IMR-90 (cell line): ENCODE data around the gene AKAP13. TPM values are rescaled to one million over a fixed set of nuclear protein-coding genes. Genes with fewer than 3 reads are reported as not detected.
"Not testable (repeated sequence)": the region's sequence is repeated elsewhere in the genome, so short reads cannot be mapped to it uniquely, and the experiment has no call there.

Source experiments
- ATAC-seq: fragments of 200-7000 bp; cut with Tn5 transposase; 2 replicates; pipeline ENCODE4 v1.9.1; 2020; ENCODE audit warnings: low read depth, mild to moderate bottlenecking, moderate library complexity
- BruUV-seq: library from RNA; stranded (reverse); fragments of 400-500 nt; replicated peaks from 2 replicates; lab custom pipeline; 2021; lab: Mats Ljungman, UMichigan
- CTCF ChIA-PET: fragments of 300-600 bp; formaldehyde crosslinking; extraction: SDS; loops from one replicate; lab custom pipeline; 2021; ENCODE audit warnings: antibody characterized with exemption; lab: Yijun Ruan, JAX
- POLR2A ChIA-PET: fragments of 300-600 bp; sonication (Branson Sonifier 250); formaldehyde crosslinking; loops from one replicate; lab custom pipeline; 2022; ENCODE audit warnings: antibody characterized with exemption; ENCODE audit not compliant: unreplicated experiment; lab: Charles Lee
- DNase-seq: peaks from one replicate; pipeline ENCODE4 v3.0.0; 2013
- H2AFZ ChIP-seq: replicated peaks from 2 replicates; pipeline ENCODE3; 2013; ENCODE audit warnings: low read length, mild to moderate bottlenecking; ENCODE audit not compliant: poor library complexity
- H2AK5ac ChIP-seq: 2 replicates; pipeline ENCODE4 v1.6.1; 2013; ENCODE audit warnings: low read depth, low read length, inconsistent platforms
- H2AK9ac ChIP-seq: replicated peaks from 2 replicates; pipeline ENCODE3; 2013; ENCODE audit warnings: mild to moderate bottlenecking, low read depth, low read length, moderate library complexity; ENCODE audit not compliant: poor library complexity
- H2BK120ac ChIP-seq: 2 replicates; pipeline ENCODE4 v1.6.1; 2013; ENCODE audit warnings: low read depth, low read length, inconsistent platforms
- H2BK15ac ChIP-seq: 3 replicates; pipeline ENCODE4 v1.6.1; 2013; ENCODE audit warnings: low read depth, low read length, inconsistent platforms
- H2BK20ac ChIP-seq: 2 replicates; pipeline ENCODE4 v1.6.1; 2013; ENCODE audit warnings: low read depth, mild to moderate bottlenecking, inconsistent platforms, low read length, moderate library complexity
- H2BK5ac ChIP-seq: 2 replicates; pipeline ENCODE4 v1.6.1; 2013; ENCODE audit warnings: mild to moderate bottlenecking, low read depth, low read length, inconsistent platforms; ENCODE audit not compliant: poor library complexity, severe bottlenecking
- H3K14ac ChIP-seq: replicated peaks from 2 replicates; pipeline ENCODE4 v1.6.1; 2013; ENCODE audit warnings: low read depth, low read length, inconsistent platforms
- H3K18ac ChIP-seq: 2 replicates; pipeline ENCODE4 v1.6.1; 2013; ENCODE audit warnings: low read depth, low read length, control low read depth
- H3K23ac ChIP-seq: 2 replicates; pipeline ENCODE4 v1.6.1; 2013; ENCODE audit warnings: low read depth, low read length, inconsistent platforms
- H3K27ac ChIP-seq: 2 replicates; pipeline ENCODE4 v1.5.1; 2013; ENCODE audit warnings: mild to moderate bottlenecking, control low read depth, low read length; ENCODE audit not compliant: insufficient read depth
- H3K27me3 ChIP-seq: 2 replicates; pipeline ENCODE4 v1.6.1; 2013; ENCODE audit warnings: low read length; ENCODE audit not compliant: control insufficient read depth, insufficient read depth
- H3K36me3 ChIP-seq: 2 replicates; pipeline ENCODE4 v1.6.1; 2013; ENCODE audit warnings: low read length, mixed read lengths; ENCODE audit not compliant: control insufficient read depth, insufficient read depth
- H3K4ac ChIP-seq: 2 replicates; pipeline ENCODE4 v1.6.1; 2013; ENCODE audit warnings: low read depth, low read length, inconsistent platforms
- H3K4me1 ChIP-seq: 2 replicates; pipeline ENCODE4 v1.6.1; 2013; ENCODE audit warnings: low read length, mixed read lengths; ENCODE audit not compliant: control insufficient read depth, insufficient read depth
- H3K4me2 ChIP-seq: 2 replicates; pipeline ENCODE4 v1.6.1; 2013; ENCODE audit warnings: low read depth, mild to moderate bottlenecking, control low read depth, low read length, moderate library complexity
- H3K4me3 ChIP-seq: 2 replicates; pipeline ENCODE4 v1.5.1; 2013; ENCODE audit warnings: low read depth, mild to moderate bottlenecking, control low read depth, low read length, moderate library complexity; ENCODE audit not compliant: insufficient read depth
- H3K56ac ChIP-seq: 2 replicates; pipeline ENCODE4 v1.6.1; 2013; ENCODE audit warnings: low read length, inconsistent platforms; ENCODE audit not compliant: insufficient read depth; ENCODE audit errors: extremely low read depth
- H3K79me1 ChIP-seq, 2 experiments: 2 replicates each; pipeline ENCODE4 v1.6.1; 2013; ENCODE audit warnings: low read length in 2 of 2, inconsistent platforms in 1 of 2, low read depth in 1 of 2
- H3K9ac ChIP-seq: 2 replicates; pipeline ENCODE4 v1.6.1; 2013; ENCODE audit warnings: low read depth, low read length, control low read depth
- H3K9me1 ChIP-seq: 2 replicates; pipeline ENCODE4 v1.6.1; 2013; ENCODE audit warnings: low read length, inconsistent platforms; ENCODE audit not compliant: insufficient read depth
- H3K9me3 ChIP-seq: 2 replicates; pipeline ENCODE4 v1.6.1; 2013; ENCODE audit warnings: low read length; ENCODE audit not compliant: control insufficient read depth, insufficient read depth
- H4K20me1 ChIP-seq: 2 replicates; pipeline ENCODE4 v1.6.1; 2013; ENCODE audit warnings: low read length, inconsistent platforms; ENCODE audit not compliant: insufficient read depth
- H4K5ac ChIP-seq: 2 replicates; pipeline ENCODE4 v1.6.1; 2013; ENCODE audit warnings: mild to moderate bottlenecking, low read depth, low read length, control low read depth
- H4K8ac ChIP-seq, 2 experiments: 2 replicates each; pipeline ENCODE4 v1.6.1; 2013; ENCODE audit warnings: low read depth in 2 of 2, low read length in 2 of 2, control low read depth in 1 of 2, inconsistent platforms in 1 of 2
- H4K91ac ChIP-seq: 2 replicates; pipeline ENCODE4 v1.6.1; 2013; ENCODE audit warnings: low read depth, low read length, inconsistent platforms; ENCODE audit not compliant: insufficient read depth
- WGBS, 2 experiments: methylation state at CpG; one replicate each; pipeline versions ENCODE4 v1.1.5 to v1.1.7; 2013; ENCODE audit warnings: missing lambda C conversion rate in 2 of 2; ENCODE audit not compliant: insufficient read length in 1 of 2; ENCODE audit errors: extremely low coverage in 2 of 2; 5-methylcytosine and 5-hydroxymethylcytosine counted together
- dilution Hi-C: fragments of 300-500 bp; cut with HindIII; formaldehyde crosslinking; loops from one replicate; pipeline ENCODE4 v1.14.3; 2018; ENCODE audit warnings: low sequenced_read_pairs; ENCODE audit not compliant: unreplicated experiment
- in situ Hi-C: fragments of 300-500 bp; cut with MboI; formaldehyde crosslinking; loops from 3 replicates; pipeline ENCODE4 v1.14.3; 2019; ENCODE audit warnings: low sequenced_read_pairs, inconsistent platforms, mixed read lengths
- intact Hi-C: fragments of 100-400 bp; cut with micrococcal nuclease; formaldehyde crosslinking; loops from 2 replicates; pipeline ENCODE4 v1.10.0; 2022
- polyA plus RNA-seq, 3 experiments: library from polyadenylated mRNA; depleted of rRNA; stranded (reverse); fragments of >200 nt; gene quantifications; 2 replicates each; pipeline ENCODE4 v1.2.3, GENCODE V29; 2012; ENCODE audit warnings: low replicate concordance in 1 of 3
- total RNA-seq: library from RNA; depleted of rRNA; stranded (reverse); fragments of >200 nt; gene quantifications from 2 replicates; pipeline ENCODE4 v1.2.3, GENCODE V29; 2012

AKAP13 gene
- total and polyA plus RNA-seq, 2 of the 4 experiments (the other 2 are of a cell fraction): 10.4 to 46.4 TPM

GRCh38 chr15:85586196-85586595, 205.8 kb downstream of the AKAP13 start:
- CTCF ChIA-PET: interaction anchor here (0.6 to 1.2 kb wide), 2 partner anchors 38 to 49 kb away, joined by 3 to 4 read pairs; no protein-coding TSS in a partner anchor
- dilution Hi-C loops: not testable (repeated sequence)

More at GRCh38 chr15:85586196-85586595, 205.8 kb downstream of the AKAP13 start:
- H3K4ac ChIP-seq, H4K20me1 ChIP-seq, H3K4me3 ChIP-seq, ATAC-seq, H3K56ac ChIP-seq, H3K4me2 ChIP-seq, H4K91ac ChIP-seq, H3K27ac ChIP-seq, H2AFZ ChIP-seq, H2BK120ac ChIP-seq, POLR2A ChIA-PET, H3K27me3 ChIP-seq, H3K18ac ChIP-seq, H2BK20ac ChIP-seq, H4K5ac ChIP-seq, H3K9me1 ChIP-seq, H3K14ac ChIP-seq, H3K36me3 ChIP-seq, in situ Hi-C loops, intact Hi-C loops, H3K23ac ChIP-seq, H3K9me3 ChIP-seq, H4K8ac ChIP-seq, H2AK5ac ChIP-seq, H2BK5ac ChIP-seq, H2BK15ac ChIP-seq, H2AK9ac ChIP-seq, H3K9ac ChIP-seq, DNase-seq, BruUV-seq: not testable (repeated sequence)
- WGBS, 2 experiments: no CpG with 5 or more reads among the region's 5 CpGs
- Histone ChIP-seq H3K79me1 (peaks cover 19 to 65% of the 10 kb centered on the region in 2 experiments), H3K4me1 (peaks cover 13% of the 10 kb centered on the region)
